ENCODE measurements around the gene NSUN2.

NSUN2 gene

DNA sequence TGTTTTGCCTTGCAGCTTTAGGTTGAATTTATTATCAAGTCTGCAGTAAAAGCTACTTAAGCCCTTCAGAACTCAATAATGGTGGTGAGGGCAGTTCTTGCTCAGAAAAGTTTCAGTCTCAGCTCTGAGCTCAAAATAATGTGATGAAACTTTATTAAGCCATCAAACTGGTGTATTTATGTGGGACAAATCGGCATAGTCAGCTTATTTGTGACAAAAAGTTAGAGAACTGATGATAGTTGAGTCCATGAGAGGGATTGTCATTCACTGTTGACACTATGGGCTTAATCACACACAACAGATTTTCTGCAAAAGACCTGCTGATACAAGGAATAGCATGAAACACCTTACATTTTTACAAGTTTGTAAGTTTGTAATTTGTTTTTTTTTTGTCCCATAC lies 9.8 kb upstream of the NSUN2 start:
- DNase-seq = no peak

DNA sequence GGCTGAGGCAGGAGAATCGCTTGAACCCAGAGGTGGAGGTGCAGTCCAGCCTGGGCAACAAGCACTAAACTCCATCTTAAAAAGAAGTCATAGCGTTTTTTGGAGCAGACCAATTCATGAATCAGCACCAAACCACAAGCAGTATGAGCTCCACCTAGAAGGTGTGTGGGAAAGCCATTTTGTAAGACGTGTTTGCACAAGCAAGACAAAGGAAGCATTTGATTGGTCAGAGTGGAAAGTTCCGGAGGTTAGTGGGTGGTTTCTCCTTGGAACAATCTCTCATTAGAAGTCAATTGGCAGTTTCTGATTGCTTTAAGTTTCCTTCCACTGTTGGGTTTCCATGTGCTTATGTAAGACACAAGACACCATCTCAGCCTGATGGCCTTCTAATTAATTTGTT lies 5.4 kb upstream of the NSUN2 start:
- no peak for DNase-seq

DNA sequence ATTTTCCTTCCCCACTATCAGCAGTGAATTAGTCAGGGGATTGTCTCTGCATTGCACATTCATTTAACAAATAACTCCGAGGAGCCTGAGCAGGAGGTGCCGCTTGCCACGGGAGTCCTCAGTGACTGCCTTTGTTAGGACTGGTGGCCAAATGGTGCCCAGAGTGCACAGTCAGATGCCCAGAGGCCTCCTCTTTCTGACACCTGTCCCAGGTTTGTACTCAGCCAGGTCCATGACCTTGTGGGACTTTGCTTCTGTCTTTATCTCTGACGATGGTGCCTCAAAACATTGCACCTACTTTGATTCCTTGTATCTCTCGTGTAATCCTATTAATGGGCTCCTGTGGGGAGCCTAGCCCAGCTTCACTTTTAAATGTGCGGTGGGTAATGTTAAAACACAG lies 4.7 kb upstream of the NSUN2 start:
- no peak for DNase-seq

DNA sequence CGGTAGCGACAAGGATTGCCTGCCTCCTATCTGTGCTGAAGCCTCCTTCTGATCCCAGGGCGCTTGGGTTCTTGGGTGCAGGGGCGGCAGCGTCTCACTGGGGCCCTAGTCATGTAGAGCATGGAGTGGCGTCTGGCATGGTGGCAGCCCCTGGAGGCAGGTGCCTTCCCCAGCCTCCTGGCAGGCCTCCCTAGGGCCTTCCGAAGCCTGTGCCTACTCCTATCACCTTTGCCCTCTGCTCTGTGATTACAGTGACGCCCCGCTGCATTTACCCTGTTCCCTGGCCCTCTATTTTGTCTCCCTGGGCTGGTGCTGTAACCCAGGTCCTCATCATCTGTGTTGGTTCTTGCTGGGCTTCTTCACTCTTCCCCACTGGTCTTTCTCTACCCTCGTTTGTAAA lies 4.2 kb upstream of the NSUN2 start:
- DNase-seq = no peak

DNA sequence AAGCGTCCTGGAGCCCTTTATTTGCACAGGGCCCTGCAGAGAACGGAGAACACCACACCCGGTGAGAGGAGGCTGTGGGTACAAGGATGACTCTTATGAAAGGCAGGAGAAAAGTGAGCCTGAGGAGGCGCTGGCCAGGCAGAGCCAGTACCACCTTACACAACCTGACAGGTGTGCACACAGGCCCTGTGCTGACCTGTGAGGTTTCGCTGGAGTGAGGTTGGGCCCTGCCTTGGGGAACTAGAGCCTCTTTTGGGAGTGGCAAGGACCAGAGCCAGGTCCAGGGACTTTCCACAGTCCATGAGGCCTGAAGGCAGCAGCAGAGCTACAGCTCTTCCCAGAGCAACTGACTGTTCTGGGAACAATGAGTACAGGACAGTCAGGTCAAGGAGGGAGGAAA lies 3.4 kb upstream of the NSUN2 start:
- no peak for DNase-seq

DNA sequence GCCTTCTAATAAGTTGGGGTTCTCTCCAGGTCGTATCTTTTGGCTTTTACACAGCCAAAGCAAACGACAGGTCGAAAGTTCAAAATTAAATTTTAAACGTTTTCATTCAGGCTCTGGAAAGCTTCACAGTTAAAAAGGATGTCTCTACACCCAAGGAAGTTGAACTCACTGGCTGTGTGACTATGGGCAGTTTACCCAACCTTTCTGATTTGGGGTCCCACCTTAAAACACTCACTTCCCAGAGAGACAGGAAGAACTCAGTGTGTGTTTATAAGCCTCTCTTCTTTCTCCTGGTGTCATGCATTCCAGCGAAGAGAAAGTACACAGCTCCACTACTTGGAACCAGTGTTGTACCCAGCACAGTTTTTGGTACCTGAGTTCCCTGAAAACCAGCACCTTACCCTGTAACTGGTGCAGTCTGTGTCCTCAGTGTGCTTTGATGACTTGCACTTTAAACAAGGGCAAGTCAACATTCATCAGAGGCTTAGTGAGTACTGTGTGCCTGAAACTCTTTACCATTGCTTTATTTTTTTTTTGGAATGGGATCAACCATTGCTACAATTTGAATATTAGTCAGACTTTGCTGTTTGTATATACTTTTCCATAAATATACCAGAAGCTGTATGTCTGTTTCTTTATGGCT lies 2.1 kb upstream of the NSUN2 start:
- no peak for DNase-seq

DNA sequence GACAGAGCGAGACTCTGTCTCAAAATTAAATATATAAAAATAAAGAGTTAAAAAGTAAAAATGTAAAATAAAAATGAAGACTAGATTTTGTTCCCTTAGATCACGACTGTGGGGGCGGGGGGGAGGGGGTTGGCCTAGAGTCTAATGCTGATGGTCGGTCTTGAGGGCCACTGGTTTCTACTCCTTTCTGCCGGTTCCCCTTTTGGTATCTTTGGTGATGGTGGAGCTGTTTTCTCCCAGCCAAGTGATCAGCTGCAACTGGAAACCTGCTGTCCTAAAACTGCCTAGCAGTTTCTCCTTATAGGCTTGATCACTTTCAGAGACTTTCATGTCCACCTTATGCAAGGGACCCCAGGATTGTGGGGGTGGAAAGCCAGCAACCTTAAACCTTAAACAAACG lies 1.5 kb upstream of the NSUN2 start:
- no peak for DNase-seq

DNA sequence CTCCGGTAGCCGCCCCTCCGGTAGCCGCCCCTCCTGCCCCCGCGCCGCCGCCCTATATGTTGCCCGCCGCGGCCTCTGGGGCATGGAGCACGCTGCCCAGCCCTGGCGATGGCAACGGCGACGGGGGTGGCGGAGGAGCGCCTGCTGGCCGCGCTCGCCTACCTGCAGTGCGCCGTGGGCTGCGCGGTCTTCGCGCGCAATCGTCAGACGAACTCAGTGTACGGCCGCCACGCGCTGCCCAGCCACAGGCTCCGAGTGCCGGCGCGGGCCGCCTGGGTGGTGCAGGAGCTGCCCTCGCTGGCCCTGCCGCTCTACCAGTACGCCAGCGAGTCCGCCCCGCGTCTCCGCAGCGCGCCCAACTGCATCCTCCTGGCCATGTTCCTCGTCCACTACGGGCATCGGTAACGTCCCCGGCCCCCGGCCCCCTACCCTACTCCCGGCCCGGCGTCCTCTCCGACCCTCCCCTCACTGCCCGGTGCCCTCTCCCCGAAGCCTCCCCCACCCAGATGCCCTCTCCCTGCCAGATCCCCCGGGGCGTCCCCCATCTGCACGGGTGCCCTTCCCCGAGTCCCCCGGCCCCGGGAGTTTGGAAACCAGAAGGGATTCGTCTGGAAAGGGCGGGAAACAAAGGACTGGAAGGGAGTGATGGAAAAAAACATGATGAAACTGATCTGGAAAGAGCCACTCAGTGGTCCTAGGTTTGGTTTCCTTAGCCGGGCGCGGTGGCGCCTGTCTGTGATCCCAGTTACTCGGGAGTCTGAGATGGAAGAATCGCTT lies 813 bp upstream of the NSUN2 start:
- DNase-seq = no peak

DNA sequence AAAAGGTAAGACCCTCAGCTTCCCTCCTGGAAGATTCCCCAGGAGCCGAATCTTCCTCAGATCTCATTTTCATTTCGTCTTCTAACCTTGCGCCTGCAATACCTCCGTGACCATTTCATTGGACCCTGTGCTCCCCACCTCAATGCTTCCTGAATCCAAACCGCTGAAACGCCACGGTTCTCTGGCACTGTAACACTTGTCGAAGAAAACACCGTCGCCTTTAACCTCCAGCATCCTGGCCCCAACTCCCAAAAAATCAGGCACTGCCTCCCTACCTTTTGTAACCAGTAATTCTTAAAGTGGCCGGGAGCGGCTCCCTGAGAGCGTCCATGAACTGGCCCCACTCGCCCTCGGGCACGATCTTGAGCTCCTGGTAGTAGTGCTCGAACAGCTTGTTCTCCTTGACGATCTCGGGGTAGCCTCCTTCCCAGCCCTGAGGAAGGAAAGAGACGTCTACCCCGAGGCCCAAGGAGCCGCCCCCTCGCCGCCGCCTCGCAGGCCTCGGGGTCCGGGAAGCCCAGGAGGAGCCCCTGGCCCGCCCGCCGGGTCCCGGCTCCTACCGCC lies 438 bp downstream of the NSUN2 start:
- DNase-seq = no peak

DNA sequence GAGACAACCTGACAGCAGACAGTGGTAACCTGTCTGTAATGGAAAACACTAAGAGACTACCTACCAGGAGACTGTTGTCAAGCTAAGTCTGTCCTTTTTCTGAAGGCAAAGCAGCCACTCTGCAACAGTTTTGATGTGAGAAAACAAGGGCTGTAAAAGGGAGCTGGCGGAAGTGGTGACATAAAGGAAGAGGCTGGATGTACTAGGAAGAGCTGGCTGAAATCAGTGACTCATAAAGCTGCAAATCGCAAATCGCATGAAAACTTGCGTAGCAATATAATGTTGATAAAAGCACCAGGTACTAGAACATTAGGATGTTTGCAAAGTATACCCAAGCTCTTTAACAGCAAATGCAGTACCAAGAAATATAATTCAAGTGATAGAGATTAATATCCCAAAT lies 1.4 kb downstream of the NSUN2 start:
- DNase-seq = peak; percentile 7

DNA sequence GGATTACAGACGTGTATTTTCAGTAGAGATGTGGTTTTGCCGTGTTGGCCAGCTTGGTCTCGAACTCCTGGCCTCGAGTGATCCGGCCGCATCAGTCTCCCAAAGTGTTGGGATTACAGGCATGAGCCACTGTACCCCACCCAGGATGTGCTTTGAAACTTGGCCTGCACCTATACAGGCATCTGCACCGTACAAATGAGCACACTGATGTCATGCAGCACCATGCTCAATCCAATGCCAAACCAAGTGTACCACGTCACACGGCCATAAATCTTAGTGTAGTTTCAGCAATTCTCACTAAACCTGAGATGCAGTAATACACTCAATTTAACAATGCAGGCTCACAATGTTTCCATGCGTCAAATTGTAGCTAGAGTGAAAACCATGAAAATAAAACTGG lies 6.3 kb downstream of the NSUN2 start:
- DNase-seq = no peak

DNA sequence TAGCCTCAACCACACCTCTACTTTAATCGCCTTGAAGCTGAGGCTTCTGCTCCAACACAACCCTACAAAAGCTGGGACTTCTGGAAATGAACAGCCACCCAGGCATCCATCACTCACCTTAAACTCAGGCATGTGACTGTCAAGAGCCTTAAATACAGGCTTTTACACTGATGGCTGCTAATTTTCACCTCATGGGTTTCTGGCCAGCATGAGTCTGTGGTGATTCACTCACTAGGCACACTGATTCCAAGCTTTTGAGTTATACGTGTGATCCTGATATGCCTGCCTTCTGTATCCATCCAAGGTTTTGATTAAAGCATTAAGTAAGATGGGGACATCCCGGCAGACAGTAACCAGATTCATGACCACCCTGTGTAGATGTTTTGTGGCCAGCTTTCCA lies 8.9 kb downstream of the NSUN2 start:
- no peak for DNase-seq

DNA sequence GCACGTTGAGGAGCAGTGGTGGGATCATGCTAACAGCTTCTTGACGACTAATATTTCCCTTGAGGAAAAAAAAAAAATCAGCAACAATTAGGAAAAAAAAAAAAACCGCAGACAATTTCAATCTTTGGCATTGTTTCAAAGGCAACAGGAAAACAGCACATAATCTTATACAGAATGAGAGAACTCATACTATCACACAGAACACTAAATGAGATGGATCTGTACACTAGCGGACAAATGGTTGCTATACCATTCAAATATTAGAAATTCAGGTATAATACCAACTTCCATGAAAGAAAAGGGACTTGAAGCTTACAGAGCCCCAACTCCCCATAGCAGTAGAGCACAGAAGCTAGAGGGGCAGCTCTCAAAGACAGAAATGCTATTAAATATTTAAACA lies 9.6 kb downstream of the NSUN2 start:
- no peak for DNase-seq

DNA sequence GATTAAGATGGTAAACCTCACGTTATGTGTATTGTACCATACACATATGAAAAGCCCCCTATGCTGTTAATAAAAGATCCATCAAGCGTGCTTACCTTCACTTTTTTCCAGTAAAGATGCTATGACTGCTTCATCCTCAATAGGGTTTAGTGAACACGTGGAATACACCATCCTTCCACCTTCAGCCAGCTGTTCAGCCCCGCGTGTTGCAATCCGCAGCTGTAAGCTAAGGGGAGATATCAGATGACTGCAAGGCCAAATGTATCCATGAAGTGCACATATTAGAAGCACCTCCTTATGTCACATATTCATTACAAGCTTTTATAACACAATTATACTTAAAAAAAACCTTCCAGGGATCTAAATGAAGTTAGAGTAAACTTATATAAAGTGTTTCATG lies 16.2 kb downstream of the NSUN2 start:
- no peak for DNase-seq

DNA sequence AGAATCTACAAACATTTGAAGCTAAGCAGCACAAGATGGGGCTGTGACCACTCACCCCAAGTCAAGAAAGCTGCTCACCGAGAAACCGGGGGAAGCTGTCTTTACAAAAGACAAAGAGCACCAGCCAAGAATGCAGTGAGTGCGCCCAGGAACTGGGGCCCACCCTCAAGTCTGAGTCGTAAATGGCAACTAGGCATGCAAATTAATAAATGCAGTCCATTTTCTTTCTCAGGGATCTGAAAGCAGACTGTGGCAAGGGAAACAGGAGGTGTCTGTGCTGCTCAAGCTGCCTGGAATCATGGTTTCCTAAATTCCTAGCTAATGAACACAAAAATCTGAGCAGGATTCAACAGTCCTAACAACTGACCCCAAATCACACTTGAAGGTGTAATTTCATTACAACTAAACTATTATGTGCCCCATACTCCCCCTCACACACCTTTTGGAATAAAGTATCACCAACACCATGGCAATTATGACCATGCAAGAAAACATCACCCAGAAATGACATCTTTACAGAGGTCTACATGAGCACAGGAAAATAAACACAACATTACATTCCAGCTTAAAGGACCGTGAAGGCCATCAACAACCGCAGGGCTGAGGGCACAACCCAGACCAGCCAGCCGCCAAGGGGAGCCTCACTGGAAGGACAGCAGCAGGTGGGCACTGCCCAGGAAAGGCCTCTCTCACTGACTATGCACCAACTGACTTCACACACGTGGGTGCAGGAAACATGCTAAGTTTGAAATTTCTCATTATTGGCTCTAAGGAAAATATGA lies 17.6 kb downstream of the NSUN2 start:
- DNase-seq = no peak

DNA sequence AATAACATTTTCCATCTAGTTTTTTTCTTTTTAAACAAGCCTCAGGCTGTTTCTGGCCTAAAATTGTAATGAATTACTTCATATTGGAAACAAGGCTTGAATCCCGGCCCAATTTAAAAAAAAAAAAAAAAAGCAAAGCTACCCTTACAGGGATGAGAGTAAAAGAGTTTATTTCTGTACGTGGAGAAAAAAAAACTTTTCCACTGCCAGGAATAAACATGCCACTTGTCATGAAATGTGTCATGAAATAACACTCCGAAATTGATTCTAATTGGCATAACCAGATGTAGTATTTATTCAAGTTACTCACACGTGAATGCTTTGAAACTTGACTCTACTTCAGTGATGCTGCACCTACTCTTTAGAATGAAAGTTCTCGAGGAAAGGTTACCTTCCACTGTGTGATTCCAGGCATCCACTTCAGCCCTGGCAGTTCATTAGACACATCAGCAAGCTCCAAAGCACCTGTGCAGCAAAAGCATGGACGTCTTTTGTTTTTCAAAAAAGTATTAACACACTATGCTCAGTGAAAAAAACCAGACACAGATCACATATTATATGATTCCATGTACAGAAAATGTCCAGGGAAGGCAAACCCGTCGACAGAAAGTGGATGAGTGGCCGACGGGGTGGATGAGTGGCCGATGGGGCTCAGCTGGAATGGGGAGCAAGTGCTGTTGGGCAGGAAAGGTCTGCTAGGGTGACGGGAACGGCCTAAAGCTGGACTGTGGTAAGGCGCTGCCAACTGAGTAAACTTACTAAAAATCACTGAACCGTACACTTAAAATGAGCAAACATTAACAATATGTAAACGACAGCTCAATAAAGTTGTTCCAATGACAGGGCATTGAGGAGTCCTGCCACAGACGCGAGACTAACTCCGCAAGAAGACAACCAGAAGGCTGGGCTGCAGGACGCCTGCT lies 21.2 kb downstream of the NSUN2 start:
- DNase-seq = no peak

DNA sequence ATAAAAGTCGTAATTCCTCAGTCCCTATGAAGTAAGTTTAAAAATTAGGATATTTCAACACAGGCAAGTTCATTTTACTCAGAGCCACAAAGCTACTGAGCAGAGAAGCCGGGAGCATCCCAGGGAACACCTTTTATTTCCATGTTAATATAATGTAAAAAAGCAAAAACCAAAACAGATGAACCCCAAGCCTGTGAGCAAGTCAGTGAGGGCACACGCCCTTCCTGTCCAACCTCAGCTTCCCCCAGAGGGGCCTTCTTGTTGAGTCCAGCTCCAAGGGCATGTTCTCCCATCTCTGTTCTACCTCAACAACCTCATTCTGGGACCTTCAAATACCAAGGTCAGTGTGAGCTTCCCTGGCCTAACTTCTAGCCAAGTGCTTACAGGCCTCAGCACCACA lies 24.8 kb downstream of the NSUN2 start:
- no peak for DNase-seq

DNA sequence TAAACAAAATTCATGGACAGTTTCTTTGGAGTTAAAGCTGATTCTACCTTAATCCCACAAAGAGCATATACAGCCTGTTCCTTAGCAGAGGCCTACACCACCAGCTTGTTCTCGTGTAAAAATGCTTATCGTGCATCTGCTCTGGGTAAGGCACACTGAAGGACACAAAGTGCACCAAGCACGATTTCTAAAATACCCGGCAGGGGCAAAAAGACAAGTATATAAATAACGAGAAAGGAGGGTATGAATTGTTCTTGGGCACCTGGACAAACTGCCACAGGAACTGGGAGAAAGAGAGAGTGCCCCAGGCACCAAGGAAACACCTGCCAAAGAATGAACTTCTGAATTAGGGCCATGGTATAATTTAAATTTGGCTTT lies 25.3 kb downstream of the NSUN2 start:
- no peak for DNase-seq

DNA sequence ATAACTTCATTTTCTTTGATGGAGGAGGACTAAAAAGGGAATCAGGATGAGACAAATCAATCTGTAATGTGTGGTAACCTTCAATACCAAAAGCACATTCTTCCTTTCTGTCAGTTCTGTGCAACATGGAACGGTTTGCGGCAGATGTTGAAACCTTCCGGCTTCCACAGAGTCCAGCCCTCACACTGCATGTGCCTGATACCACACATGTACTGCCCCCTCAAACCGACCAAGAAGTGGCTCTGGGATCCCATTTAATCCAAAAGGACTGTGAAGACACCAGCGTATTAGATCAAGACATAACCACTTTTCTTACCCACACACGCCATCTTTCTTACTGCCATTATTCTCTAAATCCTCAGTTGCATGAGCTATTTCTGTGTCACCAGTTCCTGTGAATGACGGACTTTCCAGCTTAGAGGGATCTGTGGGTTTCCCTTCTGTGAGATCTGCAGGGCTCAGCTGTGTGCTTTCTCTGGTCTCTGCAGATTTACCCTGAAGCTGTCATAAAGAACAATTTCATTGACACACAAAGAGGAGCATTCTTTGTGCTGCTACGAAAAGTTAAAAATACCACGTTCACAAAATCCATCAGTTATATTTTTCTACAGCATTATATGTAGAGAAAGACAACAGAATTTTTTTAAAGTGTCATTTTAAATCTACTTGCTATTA lies 25.8 kb downstream of the NSUN2 start:
- no peak for DNase-seq

DNA sequence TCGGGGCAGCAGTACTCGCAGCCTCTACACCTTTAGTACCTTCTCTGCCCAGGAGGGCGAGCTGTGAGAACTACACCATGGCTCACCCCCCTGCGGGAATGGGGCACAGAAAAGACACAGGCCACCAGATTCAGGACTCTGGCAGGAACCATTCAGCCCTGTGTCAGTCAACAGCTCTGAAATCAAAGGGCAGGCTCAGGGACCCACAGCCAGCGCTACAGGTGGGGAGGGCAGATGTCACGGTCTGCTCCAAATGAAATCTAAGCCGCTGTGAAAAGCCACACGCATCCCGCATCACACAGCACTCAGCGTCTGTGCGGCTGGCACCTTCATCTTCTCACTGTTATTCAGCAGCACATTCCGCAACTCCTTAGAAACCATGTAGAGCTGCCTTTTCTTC lies 27.9 kb downstream of the NSUN2 start:
- DNase-seq = no peak

DNA sequence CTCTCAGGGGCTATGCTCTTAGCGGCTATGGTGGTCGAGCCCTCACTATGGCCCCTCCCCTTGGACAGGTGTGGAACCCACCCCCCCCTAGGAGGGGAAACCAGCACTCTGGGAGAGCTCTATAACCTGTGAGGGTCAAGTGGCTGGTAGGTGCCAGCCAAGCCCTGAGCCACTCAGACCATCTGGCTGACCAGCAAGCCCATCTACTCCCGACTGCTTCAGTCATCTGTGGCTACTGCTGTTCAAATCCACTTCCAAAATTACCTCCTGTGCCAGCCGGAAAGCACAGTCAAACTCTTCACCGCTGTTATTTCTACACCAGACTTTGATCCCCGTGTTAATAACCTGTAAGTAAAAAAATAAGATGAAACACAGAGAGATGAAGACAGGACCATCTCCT lies 28.5 kb downstream of the NSUN2 start:
- DNase-seq = no peak

DNA sequence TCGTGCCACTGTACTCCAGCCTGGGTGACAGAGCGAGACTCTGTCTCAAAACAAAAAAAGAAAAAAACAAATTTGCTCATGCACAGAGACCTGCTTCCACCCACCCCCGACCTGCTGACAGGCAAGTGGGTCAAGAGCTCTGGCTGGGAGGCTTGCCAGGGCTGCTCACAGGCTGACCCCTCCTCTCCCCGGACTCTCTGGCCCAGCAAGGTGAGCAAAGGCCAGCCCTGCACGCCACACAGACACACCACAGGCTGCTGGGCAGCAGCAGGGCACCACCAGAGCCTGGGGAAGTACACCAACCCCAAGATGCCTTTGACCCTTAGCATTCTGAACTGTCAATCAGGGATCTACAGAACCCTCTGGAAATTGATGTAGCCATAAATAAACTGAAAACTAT lies 29.2 kb downstream of the NSUN2 start:
- DNase-seq = no peak

Data from CD4-positive, alpha-beta T cell treated with Interleukin-6 for 4 hours (primary cell).